Measurements from ENCODE around the gene AP2M1.

- TF ChIP-seq POLR2A (IDR thresholded peaks at IDR 0.05), result no peak
- TF ChIP-seq, protein P1, sequence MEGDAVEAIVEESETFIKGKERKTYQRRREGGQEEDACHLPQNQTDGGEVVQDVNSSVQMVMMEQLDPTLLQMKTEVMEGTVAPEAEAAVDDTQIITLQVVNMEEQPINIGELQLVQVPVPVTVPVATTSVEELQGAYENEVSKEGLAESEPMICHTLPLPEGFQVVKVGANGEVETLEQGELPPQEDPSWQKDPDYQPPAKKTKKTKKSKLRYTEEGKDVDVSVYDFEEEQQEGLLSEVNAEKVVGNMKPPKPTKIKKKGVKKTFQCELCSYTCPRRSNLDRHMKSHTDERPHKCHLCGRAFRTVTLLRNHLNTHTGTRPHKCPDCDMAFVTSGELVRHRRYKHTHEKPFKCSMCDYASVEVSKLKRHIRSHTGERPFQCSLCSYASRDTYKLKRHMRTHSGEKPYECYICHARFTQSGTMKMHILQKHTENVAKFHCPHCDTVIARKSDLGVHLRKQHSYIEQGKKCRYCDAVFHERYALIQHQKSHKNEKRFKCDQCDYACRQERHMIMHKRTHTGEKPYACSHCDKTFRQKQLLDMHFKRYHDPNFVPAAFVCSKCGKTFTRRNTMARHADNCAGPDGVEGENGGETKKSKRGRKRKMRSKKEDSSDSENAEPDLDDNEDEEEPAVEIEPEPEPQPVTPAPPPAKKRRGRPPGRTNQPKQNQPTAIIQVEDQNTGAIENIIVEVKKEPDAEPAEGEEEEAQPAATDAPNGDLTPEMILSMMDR (IDR thresholded peaks at IDR 0.05), result peak; percentile 17 to 77 (median 64)
Observed at GRCh38 chr3:184145111-184145524, 29.5 kb upstream of the AP2M1 start.

Measured in body of pancreas (tissue), 4 donors.